ENCODE data around the gene FBLN2.

Gene FBLN2

DNA sequence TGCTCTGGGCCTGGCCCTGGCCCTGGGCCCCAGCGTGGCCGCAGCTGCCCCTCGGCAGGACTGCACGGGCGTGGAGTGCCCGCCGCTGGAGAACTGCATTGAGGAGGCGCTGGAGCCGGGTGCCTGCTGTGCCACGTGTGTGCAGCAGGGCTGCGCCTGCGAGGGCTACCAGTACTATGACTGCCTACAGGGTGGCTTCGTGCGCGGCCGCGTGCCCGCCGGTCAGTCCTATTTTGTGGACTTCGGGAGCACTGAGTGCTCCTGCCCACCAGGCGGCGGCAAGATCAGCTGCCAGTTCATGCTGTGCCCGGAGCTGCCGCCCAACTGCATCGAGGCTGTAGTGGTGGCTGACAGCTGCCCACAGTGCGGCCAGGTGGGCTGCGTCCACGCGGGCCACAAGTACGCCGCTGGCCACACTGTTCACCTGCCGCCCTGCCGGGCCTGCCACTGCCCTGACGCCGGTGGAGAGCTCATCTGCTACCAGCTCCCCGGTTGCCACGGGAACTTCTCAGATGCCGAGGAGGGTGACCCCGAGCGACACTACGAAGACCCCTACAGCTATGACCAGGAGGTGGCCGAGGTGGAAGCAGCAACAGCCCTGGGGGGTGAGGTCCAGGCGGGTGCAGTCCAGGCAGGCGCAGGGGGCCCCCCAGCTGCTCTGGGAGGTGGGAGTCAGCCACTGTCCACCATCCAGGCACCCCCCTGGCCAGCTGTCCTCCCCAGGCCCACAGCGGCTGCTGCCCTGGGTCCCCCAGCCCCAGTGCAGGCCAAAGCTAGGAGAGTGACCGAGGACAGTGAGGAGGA, 21.7 kb downstream of the FBLN2 start:
- DNase-seq (ENCODE audit: low read depth in 2 of 2) = no peak
- H3K4me3 ChIP-seq (replicated peaks in 1 of 2; ENCODE audit: low read depth in 2 of 2, low read length in 2 of 2) = no peak overlapping the region
- TF ChIP-seq, protein P1, sequence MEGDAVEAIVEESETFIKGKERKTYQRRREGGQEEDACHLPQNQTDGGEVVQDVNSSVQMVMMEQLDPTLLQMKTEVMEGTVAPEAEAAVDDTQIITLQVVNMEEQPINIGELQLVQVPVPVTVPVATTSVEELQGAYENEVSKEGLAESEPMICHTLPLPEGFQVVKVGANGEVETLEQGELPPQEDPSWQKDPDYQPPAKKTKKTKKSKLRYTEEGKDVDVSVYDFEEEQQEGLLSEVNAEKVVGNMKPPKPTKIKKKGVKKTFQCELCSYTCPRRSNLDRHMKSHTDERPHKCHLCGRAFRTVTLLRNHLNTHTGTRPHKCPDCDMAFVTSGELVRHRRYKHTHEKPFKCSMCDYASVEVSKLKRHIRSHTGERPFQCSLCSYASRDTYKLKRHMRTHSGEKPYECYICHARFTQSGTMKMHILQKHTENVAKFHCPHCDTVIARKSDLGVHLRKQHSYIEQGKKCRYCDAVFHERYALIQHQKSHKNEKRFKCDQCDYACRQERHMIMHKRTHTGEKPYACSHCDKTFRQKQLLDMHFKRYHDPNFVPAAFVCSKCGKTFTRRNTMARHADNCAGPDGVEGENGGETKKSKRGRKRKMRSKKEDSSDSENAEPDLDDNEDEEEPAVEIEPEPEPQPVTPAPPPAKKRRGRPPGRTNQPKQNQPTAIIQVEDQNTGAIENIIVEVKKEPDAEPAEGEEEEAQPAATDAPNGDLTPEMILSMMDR (IDR thresholded peaks at IDR 0.05; ENCODE audit: low read depth, low read length) = no peak

DNA sequence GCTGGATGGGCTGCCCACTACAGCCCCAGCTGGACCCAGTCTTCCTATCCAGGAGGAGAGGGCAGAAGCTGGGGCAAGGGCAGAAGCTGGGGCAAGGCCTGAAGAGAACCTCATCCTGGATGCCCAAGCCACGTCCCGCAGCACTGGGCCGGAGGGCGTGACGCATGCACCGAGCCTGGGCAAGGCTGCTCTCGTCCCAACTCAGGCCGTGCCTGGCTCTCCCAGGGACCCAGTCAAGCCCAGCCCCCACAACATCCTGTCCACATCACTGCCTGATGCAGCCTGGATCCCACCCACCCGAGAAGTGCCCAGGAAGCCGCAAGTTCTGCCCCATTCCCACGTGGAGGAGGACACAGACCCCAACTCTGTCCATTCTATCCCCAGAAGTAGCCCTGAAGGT, 22.3 kb downstream of the FBLN2 start:
- TF ChIP-seq, protein P1 (IDR thresholded peaks at IDR 0.05; ENCODE audit: low read depth, low read length) = no peak
- H3K4me3 ChIP-seq (replicated peaks in 1 of 2; ENCODE audit: low read depth in 2 of 2, low read length in 2 of 2) = no peak overlapping the region
- no peak for DNase-seq (ENCODE audit: low read depth in 2 of 2)

DNA sequence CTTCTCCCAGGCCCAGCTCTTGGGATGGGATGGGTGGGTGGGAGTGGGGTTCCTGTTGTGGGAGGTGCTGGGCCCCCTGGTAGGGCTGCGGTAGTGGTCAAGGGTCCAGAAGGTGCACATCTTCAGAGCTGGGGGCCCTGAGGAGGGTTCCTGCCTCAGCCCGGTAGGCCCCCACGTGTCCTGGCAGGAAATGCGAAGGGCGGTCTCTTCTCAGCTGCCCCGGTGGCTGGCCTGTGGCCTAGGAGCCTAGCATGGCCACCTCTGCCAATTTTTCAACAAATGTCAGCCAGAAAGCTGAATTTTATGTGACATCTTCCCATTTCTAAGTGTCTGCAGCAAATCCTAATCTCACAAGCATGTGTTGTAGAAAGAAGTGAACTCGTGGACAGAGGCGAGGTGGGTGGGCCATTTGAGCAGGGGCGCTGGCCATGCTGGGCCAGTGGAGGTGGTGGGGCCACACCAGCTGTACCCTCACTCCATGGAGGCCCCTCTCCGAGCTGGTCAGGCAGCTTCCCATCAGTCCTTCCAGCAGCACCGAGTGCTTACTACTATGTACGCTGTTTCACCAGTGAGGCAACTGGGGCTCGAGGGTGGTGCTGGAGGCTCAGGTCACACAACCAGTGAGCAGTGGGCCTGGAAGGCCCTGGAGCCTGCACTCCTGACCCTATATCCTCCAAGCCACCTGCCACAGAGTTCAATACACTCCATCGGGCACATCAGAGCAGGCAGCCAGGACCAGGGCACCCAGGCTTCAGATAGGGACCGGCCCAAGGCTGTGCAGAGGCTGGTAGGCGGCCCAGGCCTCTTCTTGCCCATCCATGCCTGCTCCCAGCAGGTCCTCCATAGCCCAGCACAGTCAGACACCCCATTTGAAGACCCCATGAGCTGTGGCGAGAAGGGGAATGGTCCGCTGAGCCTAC, 23.2 kb downstream of the FBLN2 start:
- no peak for DNase-seq (ENCODE audit: low read depth in 2 of 2)
- no peak overlapping the region for H3K4me3 ChIP-seq (replicated peaks in 1 of 2; ENCODE audit: low read depth in 2 of 2, low read length in 2 of 2)
- TF ChIP-seq, protein P1 (IDR thresholded peaks at IDR 0.05; ENCODE audit: low read depth, low read length) = no peak

- no peak for DNase-seq (ENCODE audit: low read depth in 2 of 2)
- TF ChIP-seq, protein P1 (IDR thresholded peaks at IDR 0.05; ENCODE audit: low read depth, low read length) = no peak
- no peak overlapping the region for H3K4me3 ChIP-seq (replicated peaks in 1 of 2; ENCODE audit: low read depth in 2 of 2, low read length in 2 of 2)
These were observed 24.1 kb downstream of the FBLN2 start for GRCh38 chr3:13572926-13573623.

- no peak overlapping the region for H3K4me3 ChIP-seq (replicated peaks in 1 of 2; ENCODE audit: low read depth in 2 of 2, low read length in 2 of 2)
- DNase-seq (ENCODE audit: low read depth in 2 of 2) = no peak
- TF ChIP-seq, protein P1 (IDR thresholded peaks at IDR 0.05; ENCODE audit: low read depth, low read length) = no peak
These were observed 25.3 kb downstream of the FBLN2 start for GRCh38 chr3:13574083-13574797.

All from cardiac fibroblast (primary cell).